PFSK-1 (cell line): ENCODE data around the gene UBALD2.

Experiments used
- FOXP2 ChIP-seq: optimal IDR thresholded peaks from 2 replicates; pipeline ENCODE3; 2011; ENCODE audit warnings: borderline replicate concordance, control low read depth, inconsistent platforms; ENCODE audit not compliant: insufficient read depth; ENCODE audit errors: extremely low read length, extremely low read depth
- POLR2AphosphoS5 ChIP-seq: IDR thresholded peaks from 2 replicates; pipeline ENCODE4 v1.6.1; 2012; ENCODE audit warnings: low read depth, mild to moderate bottlenecking, control low read depth, low read length, moderate library complexity
- SIN3A ChIP-seq: IDR thresholded peaks from 2 replicates; pipeline ENCODE4 v1.6.1; 2012; ENCODE audit warnings: mild to moderate bottlenecking, low read length, moderate library complexity, borderline replicate concordance; ENCODE audit not compliant: insufficient read depth
- TAF1 ChIP-seq: IDR thresholded peaks from 2 replicates; pipeline ENCODE4 v1.6.1; 2012; ENCODE audit warnings: low read length, control low read depth, borderline replicate concordance; ENCODE audit not compliant: insufficient read depth
- TF ChIP-seq, protein P1 (sequence below), 2 experiments: IDR thresholded peaks; 2 replicates each; pipeline versions ENCODE4 v1.6.1 to v1.8.0; 2011 to 2012; ENCODE audit warnings: low read depth in 2 of 2, low read length in 2 of 2, control low read depth in 1 of 2, inconsistent platforms in 1 of 2, mild to moderate bottlenecking in 1 of 2, moderate library complexity in 1 of 2; ENCODE audit not compliant: insufficient read depth in 1 of 2

Gene UBALD2

DNA sequence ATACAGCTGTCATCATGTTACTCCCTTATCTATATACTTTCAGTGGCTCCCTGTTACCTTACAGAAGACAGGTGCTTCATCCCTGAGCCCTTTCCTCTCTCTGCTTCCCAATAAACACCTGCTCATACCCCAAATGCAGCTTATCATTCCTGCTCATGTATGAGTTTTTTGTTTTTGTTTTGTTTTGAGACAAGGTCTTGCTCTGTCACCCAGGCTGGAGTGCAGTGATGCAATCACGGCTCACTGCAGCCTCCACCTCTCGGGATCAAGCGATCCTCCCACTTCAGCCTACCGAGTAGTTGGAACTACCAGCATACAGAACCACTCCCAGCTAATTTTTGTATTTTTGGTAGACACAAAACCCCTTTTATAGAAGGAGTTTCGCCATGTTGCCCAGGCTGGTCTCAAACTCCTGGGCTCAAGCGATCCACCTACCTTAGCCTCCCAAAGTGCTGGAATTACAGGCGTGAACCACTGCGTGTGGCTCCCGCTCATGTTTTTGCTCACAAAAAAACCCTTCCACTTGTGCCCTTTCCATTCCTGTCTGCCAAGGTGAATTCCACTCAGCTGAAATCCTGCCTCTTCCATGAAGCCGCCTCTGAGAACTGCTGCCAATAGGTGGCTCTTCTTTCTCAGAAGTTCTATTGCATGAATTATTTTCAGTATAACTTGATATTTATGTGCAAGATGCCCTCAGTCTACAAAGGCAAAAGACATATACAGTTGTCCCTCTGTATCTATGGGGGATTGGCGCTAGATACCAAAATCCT is 16.9 kb upstream of the UBALD2 start:
- no peak for TF ChIP-seq POLR2AphosphoS5
- TF ChIP-seq TAF1: no peak
- no peak for TF ChIP-seq SIN3A
- TF ChIP-seq FOXP2: no peak
- TF ChIP-seq, protein P1, sequence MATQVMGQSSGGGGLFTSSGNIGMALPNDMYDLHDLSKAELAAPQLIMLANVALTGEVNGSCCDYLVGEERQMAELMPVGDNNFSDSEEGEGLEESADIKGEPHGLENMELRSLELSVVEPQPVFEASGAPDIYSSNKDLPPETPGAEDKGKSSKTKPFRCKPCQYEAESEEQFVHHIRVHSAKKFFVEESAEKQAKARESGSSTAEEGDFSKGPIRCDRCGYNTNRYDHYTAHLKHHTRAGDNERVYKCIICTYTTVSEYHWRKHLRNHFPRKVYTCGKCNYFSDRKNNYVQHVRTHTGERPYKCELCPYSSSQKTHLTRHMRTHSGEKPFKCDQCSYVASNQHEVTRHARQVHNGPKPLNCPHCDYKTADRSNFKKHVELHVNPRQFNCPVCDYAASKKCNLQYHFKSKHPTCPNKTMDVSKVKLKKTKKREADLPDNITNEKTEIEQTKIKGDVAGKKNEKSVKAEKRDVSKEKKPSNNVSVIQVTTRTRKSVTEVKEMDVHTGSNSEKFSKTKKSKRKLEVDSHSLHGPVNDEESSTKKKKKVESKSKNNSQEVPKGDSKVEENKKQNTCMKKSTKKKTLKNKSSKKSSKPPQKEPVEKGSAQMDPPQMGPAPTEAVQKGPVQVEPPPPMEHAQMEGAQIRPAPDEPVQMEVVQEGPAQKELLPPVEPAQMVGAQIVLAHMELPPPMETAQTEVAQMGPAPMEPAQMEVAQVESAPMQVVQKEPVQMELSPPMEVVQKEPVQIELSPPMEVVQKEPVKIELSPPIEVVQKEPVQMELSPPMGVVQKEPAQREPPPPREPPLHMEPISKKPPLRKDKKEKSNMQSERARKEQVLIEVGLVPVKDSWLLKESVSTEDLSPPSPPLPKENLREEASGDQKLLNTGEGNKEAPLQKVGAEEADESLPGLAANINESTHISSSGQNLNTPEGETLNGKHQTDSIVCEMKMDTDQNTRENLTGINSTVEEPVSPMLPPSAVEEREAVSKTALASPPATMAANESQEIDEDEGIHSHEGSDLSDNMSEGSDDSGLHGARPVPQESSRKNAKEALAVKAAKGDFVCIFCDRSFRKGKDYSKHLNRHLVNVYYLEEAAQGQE (IDR thresholded peaks at IDR 0.05; ENCODE audit: insufficient read depth in 1 of 2, low read depth in 2 of 2, low read length in 2 of 2): no peak

DNA sequence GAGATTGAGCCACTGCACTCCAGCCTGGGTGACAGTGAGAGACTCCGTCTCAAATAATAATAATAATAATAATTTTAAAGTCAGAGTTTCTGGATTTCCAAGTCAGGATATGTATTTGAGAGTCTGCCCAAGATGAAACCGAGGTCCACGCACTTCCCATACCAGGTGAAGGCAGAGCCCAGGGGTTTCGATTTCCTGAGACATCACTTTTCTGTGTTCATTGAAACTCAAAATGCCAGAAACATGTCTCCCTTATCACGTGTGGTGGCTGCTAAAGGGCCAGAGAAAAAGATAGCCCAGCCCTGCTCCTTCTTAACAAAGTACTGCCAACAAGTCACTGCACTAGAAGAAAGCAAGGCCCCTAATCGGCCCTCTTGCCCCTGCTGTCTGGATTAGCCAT is 15.0 kb upstream of the UBALD2 start:
- TF ChIP-seq, protein P1 (IDR thresholded peaks at IDR 0.05; ENCODE audit: insufficient read depth in 1 of 2, low read depth in 2 of 2, low read length in 2 of 2): no peak
- TF ChIP-seq FOXP2: no peak
- TF ChIP-seq SIN3A: no peak
- TF ChIP-seq POLR2AphosphoS5: no peak
- TF ChIP-seq TAF1: no peak

DNA sequence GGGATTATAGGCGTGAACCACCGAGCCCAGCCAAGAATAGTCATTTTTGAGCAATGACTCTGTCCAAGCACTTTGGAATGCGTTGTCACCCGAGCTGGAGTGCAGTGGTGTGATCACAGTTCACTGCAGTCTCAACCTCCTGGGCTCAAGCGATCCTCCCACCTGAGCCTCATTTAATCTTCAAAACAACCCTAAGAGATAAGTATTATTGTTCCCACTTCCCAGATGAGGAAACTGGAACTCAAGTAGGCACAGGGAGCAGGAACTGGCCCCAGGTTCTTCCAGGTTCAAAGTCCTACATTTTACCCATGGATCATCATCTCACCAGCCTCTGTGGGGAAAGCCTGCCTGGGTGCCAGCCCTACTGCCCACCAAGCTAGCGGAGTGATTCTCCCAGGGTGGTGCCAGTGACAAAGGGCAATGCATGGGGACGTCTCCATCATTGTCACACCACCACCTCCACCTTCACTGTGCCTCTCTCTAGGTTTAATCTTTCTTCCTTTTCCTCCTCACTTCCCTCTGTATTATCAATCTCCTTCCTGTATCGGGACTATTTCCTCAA is 13.6 kb upstream of the UBALD2 start:
- TF ChIP-seq POLR2AphosphoS5 (no peak), TAF1 (no peak), SIN3A (no peak), FOXP2 (no peak)
- TF ChIP-seq, protein P1 (IDR thresholded peaks at IDR 0.05; ENCODE audit: insufficient read depth in 1 of 2, low read depth in 2 of 2, low read length in 2 of 2): no peak

DNA sequence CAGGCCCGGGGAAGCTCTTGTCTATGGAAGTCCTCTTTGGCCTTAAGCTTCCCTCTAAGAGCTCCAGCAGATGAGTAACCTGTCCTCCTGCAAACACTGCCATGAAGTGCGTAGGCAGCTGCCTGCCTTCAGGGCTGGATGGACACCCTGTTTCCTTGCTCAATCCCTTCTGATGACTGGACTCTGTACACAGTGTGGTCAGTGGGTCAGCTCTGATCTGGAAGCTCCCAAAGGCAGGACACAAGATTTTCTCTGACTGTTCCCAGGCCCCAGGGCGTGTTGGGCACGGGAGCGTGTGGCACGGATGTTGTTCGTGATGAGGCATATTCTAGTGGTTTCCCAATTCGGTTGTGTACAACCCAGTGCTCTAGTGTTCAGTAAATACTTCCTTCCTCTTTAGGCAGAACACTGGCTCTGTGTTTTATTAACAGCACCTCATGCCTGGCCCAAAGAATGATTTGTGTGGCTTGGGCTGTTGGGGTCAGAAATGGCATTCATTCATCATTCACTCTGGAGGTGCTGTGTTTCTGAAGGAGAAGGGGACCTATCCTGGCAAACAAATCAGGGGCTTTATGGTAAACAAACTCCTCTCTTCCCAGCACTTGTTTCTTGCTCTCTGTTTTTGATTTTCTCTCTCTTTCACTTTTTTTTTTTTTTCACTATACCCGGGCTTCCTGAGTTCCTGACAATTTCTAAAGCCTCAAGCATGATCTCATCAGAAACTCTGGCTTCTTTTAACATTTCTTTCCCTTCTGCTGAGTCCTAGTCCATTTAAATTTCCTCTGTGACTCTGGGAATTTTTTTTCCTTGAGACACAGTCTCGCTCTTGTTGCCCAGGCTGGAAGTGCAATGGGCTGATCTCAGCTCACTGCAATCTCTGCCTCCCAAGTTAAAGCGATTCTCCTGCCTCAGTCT is 12.9 kb upstream of the UBALD2 start:
- no peak for TF ChIP-seq TAF1
- peak; percentile 98 for TF ChIP-seq FOXP2

DNA sequence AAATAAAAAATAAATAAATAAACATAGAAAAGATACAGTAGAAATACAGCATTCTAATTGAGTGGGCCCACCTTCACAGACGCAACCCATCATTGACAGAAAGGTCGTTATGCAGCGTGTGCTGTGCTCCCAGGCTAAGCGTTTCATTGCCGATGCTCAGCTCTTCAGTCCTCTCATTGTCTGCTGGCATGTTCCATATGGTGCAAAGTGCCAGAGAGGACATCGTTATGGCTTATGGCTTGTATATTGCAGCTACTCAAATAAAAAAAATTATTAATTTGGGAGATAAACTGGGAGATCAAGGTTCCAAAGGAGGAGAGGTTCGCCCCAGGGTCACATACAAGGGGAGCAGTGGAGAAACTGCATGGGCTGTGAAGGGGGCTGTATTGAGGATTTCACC is 11.3 kb upstream of the UBALD2 start:
- TF ChIP-seq SIN3A: no peak
- TF ChIP-seq, protein P1 (IDR thresholded peaks at IDR 0.05; ENCODE audit: insufficient read depth in 1 of 2, low read depth in 2 of 2, low read length in 2 of 2): no peak
- no peak for TF ChIP-seq POLR2AphosphoS5
- no peak for TF ChIP-seq FOXP2
- TF ChIP-seq TAF1: no peak
